ENCODE data around the gene AGPAT2.

Gene AGPAT2

DNA sequence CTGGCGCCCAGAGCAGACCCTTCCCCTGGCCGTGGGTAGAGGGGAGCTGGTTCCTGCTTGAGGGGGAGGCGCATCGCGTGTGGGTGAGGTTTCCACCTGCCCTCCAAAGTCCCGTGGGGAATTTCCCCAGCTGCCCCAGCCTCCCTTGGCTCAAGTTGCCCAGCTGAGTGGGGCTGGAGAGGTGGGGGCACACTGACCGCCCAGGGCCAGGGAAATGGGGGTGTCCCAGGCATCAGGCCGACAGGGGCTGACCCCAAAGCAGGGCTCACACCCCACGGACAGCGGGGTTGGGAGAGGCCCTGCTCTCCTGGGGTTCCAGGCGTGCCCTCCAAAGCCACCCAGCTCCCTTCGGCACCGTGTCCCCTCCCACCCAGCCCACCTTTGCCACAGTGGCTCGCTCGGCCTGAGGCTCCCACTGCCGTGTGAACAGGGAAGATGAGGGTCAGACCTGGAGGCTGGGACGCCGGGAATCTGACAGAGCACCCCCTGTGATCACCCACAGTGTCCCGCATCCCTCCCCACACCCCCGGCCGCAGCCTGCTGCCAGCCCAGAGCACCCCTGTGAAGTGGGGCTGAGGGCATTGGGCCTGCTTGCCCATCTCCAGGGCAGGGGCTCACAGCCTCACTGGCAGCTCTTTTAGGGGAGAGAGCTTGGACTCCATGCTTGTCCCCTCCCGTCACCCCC, 25.5 kb downstream of the AGPAT2 start:
- DNase-seq (ENCODE audit: low read depth): no peak

DNA sequence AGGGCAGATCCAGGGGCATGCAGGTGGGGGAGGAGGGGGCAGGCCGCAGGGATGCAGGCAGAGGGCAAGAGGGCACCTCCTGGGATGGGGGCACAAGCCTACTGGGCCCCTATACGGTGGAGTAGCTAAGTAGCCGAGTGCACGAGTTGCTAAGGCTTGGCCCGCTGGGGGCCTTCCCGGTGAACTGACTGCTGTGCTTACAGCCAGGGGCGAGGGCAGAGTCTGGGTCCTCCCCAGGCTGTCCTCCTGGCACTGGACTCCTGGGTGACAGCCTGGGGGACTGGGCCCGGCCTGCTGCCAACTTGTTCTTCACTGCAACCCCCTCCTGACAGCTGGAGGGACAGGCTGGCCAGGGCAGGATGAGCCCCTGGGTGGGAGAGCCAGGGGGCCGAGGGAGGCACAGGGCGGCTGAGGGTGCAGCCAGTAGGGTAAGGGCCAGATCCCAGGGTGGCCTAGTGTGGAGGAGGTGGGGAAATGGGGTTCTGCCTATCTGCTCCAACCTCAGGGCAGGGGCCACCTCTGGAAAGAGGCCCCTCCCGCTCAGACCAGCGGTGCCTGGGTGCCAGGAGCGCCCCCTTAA, 26.2 kb downstream of the AGPAT2 start:
- no peak for DNase-seq (ENCODE audit: low read depth)

DNA sequence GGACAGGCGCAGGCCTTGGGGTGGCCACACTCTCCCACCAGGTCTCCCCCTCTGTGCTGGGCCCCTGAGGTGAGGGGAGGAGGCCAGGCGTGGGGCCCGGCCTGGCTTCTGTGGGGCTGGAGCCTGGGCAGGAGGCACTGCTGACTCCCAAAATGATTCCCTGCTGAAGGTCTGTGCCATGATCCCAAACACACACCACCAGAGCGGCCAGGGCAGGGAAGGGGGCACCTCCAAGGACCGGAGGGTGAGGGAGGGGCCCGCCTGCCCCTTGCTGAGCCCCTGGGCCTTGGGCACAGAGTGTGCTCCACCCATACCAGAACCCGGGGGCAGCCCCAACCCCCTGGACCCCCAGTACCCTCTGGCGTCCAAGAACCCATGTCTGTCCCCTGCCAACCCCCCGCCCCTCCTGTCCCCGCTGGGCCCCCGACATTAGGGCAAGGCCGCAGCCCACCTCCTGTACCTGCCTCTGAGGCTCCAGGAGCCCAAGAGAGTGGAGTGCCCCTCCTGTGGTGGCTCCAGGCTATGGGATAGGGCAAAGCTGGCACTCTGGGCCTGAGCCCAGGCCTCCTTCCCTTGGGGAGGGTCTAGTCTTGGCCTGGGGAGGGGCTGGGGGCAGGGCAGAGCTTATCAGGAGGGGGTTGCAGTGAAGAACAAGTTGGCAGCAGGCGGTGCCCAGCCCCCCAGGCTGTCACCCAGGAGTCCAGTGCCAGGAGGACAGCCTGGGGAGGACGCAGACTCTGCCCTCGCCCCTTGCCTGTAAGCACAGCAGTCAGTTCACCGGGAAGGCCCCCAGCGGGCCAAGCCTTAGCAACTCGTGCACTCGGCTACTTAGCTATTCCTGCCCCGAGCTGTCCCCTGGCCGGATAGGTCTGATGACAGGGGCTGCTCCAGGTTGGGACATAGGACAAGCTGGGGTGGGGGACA, 27.1 kb downstream of the AGPAT2 start:
- no peak for DNase-seq (ENCODE audit: low read depth)

DNA sequence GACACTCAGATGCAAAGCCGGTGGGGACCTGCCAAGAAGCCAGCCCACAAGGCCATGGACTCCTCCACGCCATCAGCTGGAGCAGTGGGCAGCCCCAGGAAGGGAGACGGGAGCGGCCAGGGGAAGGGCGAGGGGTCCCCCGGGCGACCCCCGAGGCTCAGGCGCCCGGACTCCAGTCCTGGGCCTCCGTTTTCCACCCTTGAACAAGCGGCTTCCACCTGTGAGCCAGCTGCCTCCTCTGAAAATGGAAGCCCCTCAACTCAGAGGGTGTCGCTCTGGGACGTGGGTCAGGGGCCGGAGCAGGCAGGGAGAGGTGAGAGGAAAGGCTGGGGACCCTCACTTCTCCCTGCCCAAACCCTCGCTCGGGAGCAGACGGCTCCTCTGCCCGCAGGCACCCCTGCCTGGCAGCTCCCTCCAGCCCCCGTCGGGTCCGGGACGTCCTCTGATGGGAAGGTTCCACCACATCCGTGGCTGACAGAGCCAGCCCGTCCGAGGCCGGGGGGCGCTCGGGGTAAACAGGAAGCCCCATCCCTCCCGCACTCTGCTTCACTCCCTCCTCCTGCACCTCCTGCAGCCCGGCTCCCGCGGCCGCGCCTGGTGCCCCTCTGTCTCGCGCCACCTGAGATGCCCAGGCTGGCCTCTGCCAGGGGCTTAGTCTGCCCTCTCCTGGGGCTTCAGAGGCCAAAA, 28.3 kb downstream of the AGPAT2 start:
- DNase-seq (ENCODE audit: low read depth): no peak

DNA sequence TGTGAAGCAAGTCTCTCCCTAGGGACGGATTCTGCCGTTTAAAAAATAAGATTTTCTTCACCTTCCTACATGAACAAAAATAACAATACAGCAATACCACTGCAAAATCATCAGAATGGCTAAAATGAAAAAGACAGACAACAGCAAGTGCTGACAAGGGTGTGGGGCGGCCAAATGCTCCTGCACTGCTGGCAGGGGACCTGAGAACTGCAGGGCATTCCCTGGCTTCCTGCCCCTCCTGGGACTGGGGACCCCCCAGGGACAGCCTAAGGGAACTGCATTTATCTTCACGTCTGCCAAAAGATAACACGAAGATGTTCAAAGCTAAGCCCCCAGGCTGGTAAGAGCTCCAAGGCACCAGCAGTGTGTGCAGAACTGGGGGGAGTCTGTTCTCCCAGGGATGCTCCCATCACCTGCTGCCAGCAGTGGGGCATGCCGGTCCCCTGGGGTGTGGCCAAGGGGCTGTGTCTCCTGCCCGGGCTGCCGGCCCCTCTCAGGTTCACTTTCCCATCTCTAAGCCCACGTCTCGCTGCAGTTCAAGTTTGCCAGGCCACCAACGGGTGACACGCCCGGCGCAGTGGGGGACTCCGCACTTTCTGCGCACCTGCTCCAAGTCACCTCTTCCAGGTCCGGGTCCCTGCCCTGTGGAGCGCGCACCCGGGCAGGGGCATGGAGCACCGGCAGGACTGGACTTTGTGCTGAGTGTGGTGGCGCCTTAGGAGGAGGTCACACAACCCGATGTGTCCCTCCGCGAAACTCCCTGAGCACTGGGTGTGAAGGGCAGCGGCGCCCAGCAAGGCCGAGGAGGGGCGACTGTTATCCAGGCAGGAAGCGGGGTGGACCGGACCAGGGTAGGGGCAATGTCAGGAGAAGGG, 29.0 kb downstream of the AGPAT2 start:
- DNase-seq (ENCODE audit: low read depth): no peak

DNA sequence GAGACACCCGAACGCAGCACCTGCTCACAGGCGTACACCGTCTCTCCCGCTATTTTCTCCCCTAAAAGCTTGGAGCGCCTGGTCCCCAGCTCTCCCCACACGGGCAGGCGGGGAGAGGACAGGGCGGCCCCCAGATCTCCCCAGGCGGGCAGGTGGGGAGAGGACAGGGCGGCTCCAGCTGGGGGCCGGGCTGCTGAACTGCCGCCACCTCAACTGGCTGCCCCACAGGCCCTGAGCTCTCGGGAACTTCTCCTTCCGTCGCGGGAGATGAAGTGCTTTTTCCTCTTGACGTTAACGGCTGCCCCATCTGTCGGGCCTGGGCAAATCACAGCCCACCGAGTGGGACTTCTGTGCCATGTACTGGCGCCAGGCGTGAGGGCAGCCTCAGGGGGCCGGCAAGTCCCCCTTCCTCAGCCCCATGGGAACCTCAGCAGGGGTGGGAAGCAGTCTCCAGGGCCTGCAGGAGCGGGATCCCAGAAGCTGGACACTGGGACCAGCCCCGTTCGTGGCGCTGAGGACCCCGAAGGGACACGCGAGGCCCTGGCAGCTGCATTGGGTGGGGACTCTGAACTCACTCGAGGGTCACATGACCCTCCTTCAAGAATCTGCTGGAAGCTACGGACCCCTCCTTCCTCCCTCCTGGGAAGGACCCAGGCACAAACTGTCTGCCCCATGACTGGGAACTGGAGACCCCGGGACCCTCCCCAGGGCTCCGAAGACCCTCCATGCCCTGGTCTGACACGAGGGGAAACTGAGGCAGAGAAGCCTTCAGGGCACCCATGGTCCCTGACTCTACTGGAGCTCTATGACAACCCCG, 30.3 kb downstream of the AGPAT2 start:
- DNase-seq (ENCODE audit: low read depth): no peak

DNA sequence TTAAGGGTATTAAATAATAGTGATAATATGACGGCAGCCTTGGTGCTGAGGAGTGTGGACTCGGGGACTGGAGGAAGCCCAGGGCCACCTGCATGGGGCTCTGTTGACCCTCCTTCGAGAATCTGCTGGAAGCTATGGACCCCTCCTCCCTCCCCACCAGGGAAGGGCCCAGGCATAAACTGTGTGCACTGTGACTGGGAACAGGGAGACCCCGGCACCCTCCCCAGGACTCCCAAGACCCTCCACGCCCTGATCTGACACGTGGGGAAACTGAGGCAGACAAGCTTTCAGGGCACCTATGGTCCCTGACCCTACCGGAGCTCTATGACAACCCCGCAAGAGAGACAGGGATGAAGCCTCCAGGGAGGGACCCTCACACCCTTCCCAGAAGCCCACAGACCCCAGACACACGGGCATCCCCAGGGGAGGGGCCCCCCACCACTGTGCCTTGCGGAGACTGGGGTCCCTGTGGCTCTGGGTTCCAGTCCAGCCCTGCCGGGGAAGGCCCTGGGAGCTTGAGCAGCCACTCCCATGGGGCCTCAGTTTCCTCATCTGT, 31.0 kb downstream of the AGPAT2 start:
- no peak for DNase-seq (ENCODE audit: low read depth)

DNA sequence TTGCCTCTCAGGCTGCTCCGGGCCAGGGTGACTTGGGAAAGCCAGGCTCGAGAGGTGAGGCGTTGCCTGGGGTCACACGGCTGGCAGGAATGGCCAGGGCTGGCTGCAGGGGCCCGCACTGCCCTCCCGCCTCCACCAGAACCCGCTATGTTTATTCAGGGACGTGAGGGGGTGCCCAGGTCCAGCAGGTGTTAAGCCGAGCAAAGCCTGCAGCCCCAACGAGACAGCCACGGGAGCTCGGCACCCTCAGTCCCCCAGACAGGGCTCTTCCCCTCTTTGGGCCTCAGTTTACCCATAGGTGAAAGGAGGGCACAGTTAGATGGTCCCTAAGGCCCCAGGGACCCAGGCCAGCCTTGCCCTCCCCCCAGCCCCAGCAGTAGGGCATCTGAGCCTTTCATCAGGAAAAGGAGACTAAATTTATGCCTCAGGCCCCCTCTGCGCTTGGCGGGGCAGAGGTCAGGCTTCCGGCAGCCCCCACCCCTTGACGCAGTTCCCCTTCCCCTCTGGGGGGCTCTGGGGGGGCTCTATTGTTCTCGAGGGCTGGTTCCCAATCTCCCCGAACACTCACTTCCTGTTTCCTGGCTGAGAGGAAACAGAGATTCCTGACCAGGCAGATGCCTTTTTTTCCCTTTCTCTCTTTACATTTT, 31.6 kb downstream of the AGPAT2 start:
- DNase-seq (ENCODE audit: low read depth): no peak

DNA sequence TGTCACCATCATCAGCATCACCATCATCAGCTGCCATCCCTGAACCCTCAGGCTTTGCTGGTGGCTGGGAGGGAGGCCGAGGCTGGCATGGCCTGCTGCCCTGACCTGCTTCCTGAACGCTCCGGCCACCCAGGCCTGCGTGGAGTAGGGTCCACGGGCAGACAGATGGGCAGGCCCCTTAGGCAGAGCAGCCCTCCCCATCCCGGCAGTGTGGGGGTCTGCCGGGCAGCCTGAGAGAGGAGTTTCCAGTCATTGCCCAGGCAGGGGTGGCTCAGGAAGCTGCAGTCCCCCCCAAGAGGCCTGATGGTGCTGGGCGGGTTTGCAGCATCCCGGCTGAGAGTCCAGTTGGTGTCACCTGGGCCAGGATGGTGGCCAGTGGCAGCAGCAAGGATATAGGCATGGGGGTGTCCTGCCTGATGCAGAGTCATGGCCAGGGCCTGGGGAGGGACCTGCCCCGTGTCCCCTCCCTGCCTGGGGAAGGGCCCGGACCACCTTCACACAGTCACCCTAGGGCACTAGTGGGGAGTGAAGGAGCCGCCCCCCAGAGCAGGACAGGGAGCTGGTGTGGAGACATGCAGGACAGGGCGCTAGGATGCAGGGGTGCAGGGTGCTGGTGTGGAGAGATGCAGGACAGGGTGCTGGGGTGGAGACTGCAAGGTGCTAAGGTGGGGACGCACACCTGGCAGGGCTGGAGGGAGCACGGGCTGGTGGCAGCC, 32.3 kb downstream of the AGPAT2 start:
- no peak for DNase-seq (ENCODE audit: low read depth)

DNA sequence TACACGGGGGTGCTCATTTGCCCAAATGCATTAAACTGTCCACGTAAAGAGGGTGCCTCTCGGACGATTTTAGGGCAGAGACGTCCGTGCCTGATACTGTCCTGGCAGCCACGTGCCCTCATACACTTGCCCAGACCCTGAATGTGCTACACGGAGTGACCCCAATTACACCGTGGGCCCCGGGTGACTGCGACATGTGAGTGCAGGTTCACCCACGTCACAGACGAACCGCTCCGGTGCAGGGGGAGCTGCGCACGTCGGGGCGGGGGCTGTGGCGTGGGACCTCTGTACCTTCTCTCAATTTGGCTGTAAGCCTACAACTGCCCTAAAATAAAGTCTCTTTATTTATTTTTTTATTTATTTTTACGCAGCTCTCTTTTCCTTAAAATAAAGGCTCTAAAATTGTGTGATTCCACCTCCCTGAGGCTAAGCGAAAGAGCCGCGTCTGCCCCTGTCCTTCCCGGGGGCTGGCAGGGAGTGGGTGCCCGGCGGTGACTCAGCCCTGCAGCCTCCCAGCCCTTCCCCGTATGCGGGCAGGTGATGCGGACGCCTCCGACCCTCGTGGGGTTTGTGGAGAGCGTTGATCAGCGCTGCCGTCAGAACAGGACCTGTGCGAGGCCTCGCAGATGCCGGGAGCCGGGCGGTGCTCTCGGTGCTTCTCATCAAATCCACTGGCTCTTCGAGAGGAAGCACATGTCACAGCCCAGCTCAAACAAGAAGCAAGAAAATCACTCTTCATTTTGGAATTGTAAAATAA, 33.8 kb downstream of the AGPAT2 start:
- no peak for DNase-seq (ENCODE audit: low read depth)

DNA sequence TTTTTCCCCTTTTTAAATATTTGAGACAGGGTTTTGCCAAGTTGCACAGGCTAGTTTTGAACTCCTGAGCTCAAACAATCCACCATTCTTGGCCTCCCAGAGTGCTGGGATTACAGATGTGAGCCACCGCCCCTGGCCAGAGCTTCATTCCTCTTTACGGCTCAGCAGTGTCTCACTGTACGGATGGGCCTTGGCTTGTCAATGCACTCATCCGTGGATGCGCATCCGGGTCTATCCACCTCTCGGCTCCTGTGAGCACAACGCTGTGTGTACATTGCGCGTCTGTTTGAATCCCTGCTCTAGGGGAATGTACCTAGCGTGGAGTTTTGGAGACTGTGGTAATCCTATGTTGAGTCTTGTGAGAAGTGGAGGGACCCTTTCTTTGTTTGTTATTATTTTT, 35.4 kb downstream of the AGPAT2 start:
- no peak for DNase-seq (ENCODE audit: low read depth)

DNA sequence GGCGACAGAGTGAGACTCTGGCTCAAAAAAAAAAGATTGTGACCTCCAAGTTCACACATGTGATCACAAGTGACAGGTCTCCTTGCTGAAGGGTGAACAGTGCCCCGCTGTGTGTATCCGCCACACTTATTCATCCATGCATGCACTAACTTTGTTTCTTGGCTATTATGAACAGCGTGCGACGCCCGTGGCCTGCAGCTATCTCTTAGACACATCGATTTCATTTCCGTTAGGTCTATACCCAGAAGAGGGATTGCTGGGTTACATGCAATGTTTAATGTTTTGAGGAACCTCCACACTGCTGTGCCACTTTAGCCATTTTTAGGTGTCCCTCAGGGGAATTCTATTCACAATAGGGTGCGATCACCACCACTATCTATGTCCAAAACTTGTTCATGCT, 36.6 kb downstream of the AGPAT2 start:
- no peak for DNase-seq (ENCODE audit: low read depth)

DNA sequence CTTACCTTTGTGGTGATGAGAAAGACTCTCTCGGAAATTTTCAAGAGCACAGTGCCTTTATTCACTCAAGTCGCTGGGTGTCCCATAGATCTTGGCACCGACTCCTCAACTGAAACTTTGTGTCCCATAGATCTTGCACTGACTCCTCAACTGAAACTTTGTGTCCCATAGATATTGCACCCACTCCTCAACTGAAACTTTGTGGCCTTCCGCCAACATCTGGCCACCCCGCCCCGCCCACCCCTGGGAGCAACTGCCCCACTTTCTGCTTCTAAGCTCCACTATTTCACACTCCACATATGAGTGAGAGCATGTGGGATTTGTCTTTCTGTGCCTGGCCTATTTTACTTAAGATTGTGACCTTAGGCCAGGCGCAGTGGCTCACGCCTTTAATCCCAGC, 37.2 kb downstream of the AGPAT2 start:
- no peak for DNase-seq (ENCODE audit: low read depth)

DNA sequence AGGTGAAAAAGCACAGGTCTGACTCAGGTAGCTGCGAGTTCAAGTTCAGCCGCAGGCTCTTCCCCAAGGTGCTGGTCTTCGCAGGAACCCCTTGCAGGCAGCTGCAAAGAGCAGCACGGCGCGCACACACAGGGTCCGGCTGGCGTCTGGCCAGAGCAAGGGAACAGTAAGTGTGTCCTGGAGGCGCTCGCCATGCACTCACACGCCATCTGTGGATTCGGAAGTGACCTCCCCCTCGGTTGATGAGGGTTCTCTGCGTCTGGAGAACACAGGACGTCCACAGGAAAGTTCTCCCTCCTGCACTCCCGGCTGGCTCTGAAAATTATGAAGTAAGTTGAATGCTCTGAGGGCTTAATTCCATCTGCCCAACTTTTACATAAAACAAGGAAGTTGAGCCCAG, 38.5 kb downstream of the AGPAT2 start:
- no peak for DNase-seq (ENCODE audit: low read depth)

DNA sequence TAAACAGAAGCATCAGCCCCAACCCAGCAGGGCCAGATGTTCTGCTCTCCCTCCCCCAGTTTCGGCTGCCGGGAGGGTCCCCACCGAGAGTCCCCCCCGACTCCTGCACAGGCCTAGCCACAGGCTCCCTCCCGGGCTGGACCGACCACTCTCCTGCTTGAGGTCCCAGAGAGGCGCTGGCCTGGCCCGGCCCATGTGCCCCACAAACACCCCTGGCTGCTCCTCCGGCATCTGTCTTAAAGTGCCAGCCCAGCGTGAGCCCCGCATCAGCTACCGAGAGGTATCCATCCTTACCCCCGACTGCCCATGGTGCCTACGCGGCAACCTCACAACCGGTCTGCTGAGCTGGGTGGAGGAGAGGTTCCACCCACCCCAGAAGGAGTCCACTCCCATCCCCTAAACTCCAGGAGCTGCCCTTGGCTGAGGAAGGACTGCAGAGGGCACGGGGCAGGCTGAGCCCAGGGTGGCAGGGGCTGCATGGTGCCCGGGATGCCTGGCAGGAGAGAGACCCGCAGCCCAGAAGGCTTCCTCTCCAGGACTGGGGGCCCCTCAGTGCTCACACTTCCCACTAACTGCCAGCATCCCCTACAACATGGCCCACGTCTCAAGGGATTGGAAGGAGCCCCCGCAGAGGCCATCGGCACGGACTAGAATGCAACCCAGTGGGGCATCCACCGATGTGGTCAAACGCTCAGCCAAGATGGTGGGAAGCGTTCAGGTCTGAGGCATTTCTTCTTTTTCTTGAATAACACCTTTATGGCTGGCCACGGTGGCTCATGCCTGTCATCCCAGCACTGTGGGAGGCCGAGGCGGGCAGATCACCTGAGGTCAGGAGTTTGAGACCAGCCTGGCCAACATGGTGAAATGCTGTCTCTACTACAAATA, 40.2 kb downstream of the AGPAT2 start:
- DNase-seq (ENCODE audit: low read depth): no peak

DNA sequence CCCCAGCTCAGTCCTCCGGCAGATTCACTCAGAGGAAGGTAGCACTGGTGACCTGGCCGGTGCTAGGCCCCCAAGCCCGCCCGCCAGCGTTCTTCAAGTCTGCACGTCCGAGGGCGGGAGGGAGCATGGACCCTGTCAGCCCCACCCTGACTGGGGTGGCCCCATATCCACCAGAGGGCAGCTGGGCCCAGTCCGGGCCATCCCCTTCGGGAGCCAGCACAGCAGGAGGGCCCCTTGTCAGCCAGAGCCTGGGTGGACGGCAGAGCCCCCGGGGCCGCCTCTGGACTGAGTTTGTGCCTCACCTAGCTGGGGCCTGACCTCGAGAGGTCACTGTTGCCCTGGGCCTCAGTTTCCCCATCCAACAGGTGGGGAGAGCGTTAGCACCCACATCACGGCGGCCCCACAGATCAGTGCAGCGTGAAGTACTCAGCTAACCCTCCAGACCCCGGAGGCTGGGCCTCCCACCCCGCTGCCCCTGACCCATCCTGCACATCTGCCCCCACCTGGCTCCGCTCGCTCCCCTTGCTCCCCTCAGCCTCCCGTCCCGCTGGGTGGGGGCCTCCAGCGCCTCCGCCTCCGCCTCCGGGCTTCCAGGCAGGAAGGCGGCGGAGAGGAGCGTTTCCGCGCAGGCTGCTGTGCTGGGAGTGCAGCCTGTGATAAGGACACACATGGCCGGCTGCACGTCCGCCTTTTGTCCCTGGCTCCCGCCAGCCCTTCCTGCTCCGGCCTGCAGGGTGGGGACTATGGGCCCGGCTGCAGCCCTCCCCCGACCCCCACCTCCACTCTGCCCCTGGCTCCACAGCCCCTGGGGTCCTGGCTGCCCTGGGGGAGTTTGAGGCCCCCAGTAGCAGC, 41.1 kb downstream of the AGPAT2 start:
- no peak for DNase-seq (ENCODE audit: low read depth)
